ENCODE measurements around the gene SGSM2. TPM values are rescaled to one million over a fixed set of nuclear protein-coding genes. Genes with fewer than 3 reads are reported as not detected.

Gene SGSM2
- total RNA-seq, 1 donor from 2014 or later = 28.1 TPM

GRCh38 chr17:2427215-2427614 lies 89.9 kb downstream of the SGSM2 start:
- ATAC-seq = no peak

- ATAC-seq = no peak
Observed at GRCh38 chr17:2427910-2428309, 90.6 kb downstream of the SGSM2 start.

Other genes starting within 250 kb of the SGSM2 start
- gene SMG6, start 33.7 kb upstream of the SGSM2 start, total RNA-seq = 19.5 TPM
- 7.5 TPM for gene SRR, start 33.6 kb upstream of the SGSM2 start, total RNA-seq
- 24.5 TPM for gene TSR1, start 1.0 kb upstream of the SGSM2 start, total RNA-seq
- 28.6 TPM for gene MNT, start 63.6 kb downstream of the SGSM2 start, total RNA-seq
- gene METTL16, start 174.4 kb downstream of the SGSM2 start, total RNA-seq = 20.8 TPM